Loucy (cell line): ENCODE data around the gene PIN1.
"Not testable (repeated sequence)": the region's sequence is repeated elsewhere in the genome, so short reads cannot be mapped to it uniquely, and the experiment has no call there.

Experiments used
- H2AFZ ChIP-seq: fragments of 200-600 bp; sonication (generic); 2 replicates; pipeline ENCODE4 v1.6.0; 2016; ENCODE audit warnings: antibody characterized with exemption, mild to moderate bottlenecking, low read length, moderate library complexity
- H3F3A ChIP-seq: fragments of 200-600 bp; 2 replicates; pipeline ENCODE4 v1.6.0; 2016; ENCODE audit warnings: antibody characterized with exemption, low read depth, mild to moderate bottlenecking
- H3K27me3 ChIP-seq: fragments of 200-600 bp; sonication (generic); 2 replicates; pipeline ENCODE4 v1.6.1; 2014; ENCODE audit warnings: low read length, mild to moderate bottlenecking; ENCODE audit not compliant: insufficient read depth, poor library complexity, severe bottlenecking
- H3K36me3 ChIP-seq: fragments of 200-600 bp; sonication (generic); 2 replicates; pipeline ENCODE4 v1.6.1; 2016; ENCODE audit warnings: low read length; ENCODE audit not compliant: insufficient read depth
- H3K4me1 ChIP-seq: fragments of 200-600 bp; sonication (generic); 2 replicates; pipeline ENCODE4 v1.5.1; 2014; ENCODE audit warnings: low read length, mild to moderate bottlenecking; ENCODE audit not compliant: insufficient read depth, poor library complexity, severe bottlenecking
- H3K4me2 ChIP-seq: fragments of 200-600 bp; sonication (generic); 2 replicates; pipeline ENCODE4 v1.6.0; 2014; ENCODE audit warnings: antibody characterized with exemption, low read length, low read depth, mild to moderate bottlenecking; ENCODE audit not compliant: poor library complexity, severe bottlenecking
- H3K4me3 ChIP-seq: fragments of 200-600 bp; sonication (generic); 2 replicates; pipeline ENCODE4 v1.5.1; 2014; ENCODE audit warnings: low read length, mild to moderate bottlenecking, mixed read lengths; ENCODE audit not compliant: poor library complexity, severe bottlenecking
- H3K79me2 ChIP-seq: fragments of 200-600 bp; sonication (generic); 2 replicates; pipeline ENCODE4 v1.6.1; 2014; ENCODE audit warnings: low read length; ENCODE audit not compliant: insufficient read depth
- H3K9ac ChIP-seq: fragments of 200-600 bp; sonication (generic); 2 replicates; pipeline ENCODE4 v1.6.0; 2014; ENCODE audit warnings: mild to moderate bottlenecking, low read depth, low read length, moderate library complexity; ENCODE audit not compliant: poor library complexity, severe bottlenecking
- H3K9me2 ChIP-seq: fragments of 200-600 bp; sonication (generic); replicated peaks from 2 replicates; pipeline ENCODE4 v1.6.1; 2016; ENCODE audit warnings: low read depth, low read length, mixed read lengths
- H3K9me3 ChIP-seq: fragments of 200-600 bp; sonication (generic); 2 replicates; pipeline ENCODE4 v1.6.1; 2014; ENCODE audit warnings: mild to moderate bottlenecking, antibody characterized with exemption, low read length, low read depth; ENCODE audit not compliant: insufficient read depth
- H4K20me1 ChIP-seq: fragments of 200-600 bp; sonication (generic); 2 replicates; pipeline ENCODE4 v1.6.0; 2014; ENCODE audit warnings: antibody characterized with exemption, low read length, mild to moderate bottlenecking; ENCODE audit not compliant: insufficient read depth, poor library complexity, severe bottlenecking
- EZH2phosphoT487 ChIP-seq: fragments of 200-600 bp; IDR thresholded peaks from 2 replicates; pipeline ENCODE4 v1.6.1; 2018; ENCODE audit warnings: antibody characterized with exemption, mild to moderate bottlenecking, moderate library complexity, borderline replicate concordance
- TF ChIP-seq, protein P1 (sequence below): fragments of 200-600 bp; sonication (generic); conservative IDR thresholded peaks from 2 replicates; pipeline ENCODE4 v1.5.1; 2014; ENCODE audit warnings: mild to moderate bottlenecking, antibody characterized with exemption, low read length

The PIN1 gene

DNA sequence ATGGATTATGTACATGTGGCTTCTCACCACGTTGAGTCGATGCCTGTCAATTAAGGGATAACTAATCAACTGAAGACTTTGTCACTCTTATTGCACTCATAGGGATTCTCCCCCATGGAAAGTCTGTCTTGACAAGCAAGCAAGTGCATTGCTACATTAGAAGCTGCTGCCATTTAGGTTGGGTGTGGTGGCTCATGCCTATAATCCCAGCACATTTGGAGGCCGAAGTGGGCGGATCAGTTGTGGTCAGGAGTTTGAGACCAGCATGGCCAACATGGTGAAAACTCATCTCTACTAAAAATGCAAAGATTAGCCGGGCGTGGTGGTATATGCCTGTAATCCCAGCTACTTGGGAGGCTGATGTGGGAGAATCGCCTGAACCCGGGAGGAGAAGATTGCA is 48.3 kb upstream of the PIN1 start:
- Histone ChIP-seq H3F3A (no peaks in the 10 kb centered on the region), H4K20me1 (no peaks in the 10 kb centered on the region), H3K4me2 (peak overlapping the region; percentile 77), H2AFZ (peak overlapping the region; percentile 92; the same call in 1 of the 2 replicates), H3K4me1 (peaks cover 19% of the 10 kb centered on the region), H3K4me3 (peak overlapping the region; percentile 75), H3K9me3 (no peaks in the 10 kb centered on the region), H3K9me2 (no peaks in the 10 kb centered on the region), H3K27me3 (no peaks in the 10 kb centered on the region), H3K79me2 (peaks cover 7% of the 10 kb centered on the region; the same call in 1 of the 2 replicates), H3K9ac (peak overlapping the region; percentile 62), H3K36me3 (no peaks in the 10 kb centered on the region)
- no peak for TF ChIP-seq EZH2phosphoT487

DNA sequence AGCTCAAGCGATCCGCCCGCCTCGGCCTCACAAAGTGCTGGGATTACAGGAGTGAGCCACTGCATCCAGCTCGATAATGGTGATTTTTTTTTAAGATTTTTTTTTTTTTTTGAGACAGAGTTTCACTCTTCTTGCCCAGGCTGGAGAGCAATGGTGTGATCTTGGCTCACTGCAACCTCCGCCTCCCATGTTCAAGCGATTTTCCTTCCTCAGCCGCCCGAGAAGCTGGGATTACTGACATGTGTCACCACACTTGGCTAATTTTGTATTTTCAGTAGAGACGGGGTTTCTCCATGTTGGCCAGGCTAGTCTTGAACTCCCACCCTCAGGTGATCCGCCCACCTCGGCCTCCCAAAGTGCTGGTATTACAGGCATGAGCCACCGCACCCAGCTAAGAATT is 46.5 kb upstream of the PIN1 start:
- not testable (repeated sequence) for H3K9ac ChIP-seq
- H3K4me1 ChIP-seq: peaks cover 23% of the 10 kb centered on the region

DNA sequence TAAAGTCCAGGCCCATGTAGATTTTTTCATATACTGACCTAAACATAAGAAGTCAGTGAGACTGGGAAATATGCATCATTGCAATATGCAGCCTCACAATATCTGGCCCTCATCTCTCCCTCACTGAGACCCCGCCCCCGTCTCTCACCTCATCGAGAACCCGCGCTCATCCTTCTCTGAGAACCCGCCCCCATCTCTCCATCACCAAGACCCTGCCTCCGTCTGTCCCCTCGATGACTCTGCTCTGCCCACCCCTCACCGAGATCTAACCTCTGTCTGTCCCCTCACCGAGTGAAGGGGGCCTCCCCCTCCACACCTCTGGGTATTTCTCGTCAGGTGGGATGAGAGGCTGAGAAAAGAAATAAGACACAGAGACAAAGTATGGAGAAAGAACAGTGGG is 46.1 kb upstream of the PIN1 start:
- Histone ChIP-seq H3K9me2 (no peaks in the 10 kb centered on the region), H4K20me1 (no peaks in the 10 kb centered on the region), H3K4me2 (no peak overlapping the region), H3K4me3 (no peak overlapping the region), H3F3A (0 out of 2 replicates have a peak, but pooled peaks cover 3% of the 10 kb centered on the region), H3K27me3 (no peaks in the 10 kb centered on the region), H3K9ac (no peak overlapping the region), H3K9me3 (no peaks in the 10 kb centered on the region), H3K4me1 (peaks cover 27% of the 10 kb centered on the region), H3K36me3 (no peaks in the 10 kb centered on the region), H2AFZ (no peak overlapping the region), H3K79me2 (peaks cover 7% of the 10 kb centered on the region; the same call in 1 of the 2 replicates)
- TF ChIP-seq, protein P1, sequence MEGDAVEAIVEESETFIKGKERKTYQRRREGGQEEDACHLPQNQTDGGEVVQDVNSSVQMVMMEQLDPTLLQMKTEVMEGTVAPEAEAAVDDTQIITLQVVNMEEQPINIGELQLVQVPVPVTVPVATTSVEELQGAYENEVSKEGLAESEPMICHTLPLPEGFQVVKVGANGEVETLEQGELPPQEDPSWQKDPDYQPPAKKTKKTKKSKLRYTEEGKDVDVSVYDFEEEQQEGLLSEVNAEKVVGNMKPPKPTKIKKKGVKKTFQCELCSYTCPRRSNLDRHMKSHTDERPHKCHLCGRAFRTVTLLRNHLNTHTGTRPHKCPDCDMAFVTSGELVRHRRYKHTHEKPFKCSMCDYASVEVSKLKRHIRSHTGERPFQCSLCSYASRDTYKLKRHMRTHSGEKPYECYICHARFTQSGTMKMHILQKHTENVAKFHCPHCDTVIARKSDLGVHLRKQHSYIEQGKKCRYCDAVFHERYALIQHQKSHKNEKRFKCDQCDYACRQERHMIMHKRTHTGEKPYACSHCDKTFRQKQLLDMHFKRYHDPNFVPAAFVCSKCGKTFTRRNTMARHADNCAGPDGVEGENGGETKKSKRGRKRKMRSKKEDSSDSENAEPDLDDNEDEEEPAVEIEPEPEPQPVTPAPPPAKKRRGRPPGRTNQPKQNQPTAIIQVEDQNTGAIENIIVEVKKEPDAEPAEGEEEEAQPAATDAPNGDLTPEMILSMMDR: no peak
- TF ChIP-seq EZH2phosphoT487: no peak

More for the DNA sequence above, 46.5 kb upstream of the PIN1 start:
- H3K79me2 ChIP-seq, H3K4me2 ChIP-seq, H2AFZ ChIP-seq, H4K20me1 ChIP-seq, H3F3A ChIP-seq, H3K36me3 ChIP-seq, H3K9me3 ChIP-seq, H3K27me3 ChIP-seq, H3K9me2 ChIP-seq, H3K4me3 ChIP-seq: not testable (repeated sequence)

DNA sequence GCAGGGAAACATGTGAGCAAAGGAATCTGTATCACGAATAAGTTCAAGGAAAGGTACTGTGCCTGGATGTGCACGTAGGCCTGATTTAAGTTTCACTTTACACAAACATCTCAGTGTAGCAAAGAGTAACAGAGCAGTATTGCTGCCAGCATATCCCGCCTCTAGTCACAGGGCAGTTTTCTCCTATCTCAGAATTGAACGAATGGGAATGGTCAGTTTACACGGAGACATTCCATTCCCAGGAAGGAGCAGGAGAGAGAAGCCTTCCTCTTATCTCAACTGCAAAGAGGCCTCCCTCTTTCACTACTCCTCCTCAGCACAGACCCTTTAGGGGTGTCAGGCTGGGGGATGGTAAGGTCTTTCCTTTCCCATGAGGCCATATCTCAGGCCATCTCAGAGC is 45.5 kb upstream of the PIN1 start:
- peaks cover 26% of the 10 kb centered on the region for H3K4me1 ChIP-seq
- not testable (repeated sequence) for H3K9me3 ChIP-seq, H3K9ac ChIP-seq, H4K20me1 ChIP-seq, H3K36me3 ChIP-seq, H2AFZ ChIP-seq, H3K79me2 ChIP-seq, H3K4me2 ChIP-seq, H3K4me3 ChIP-seq, H3K27me3 ChIP-seq, H3F3A ChIP-seq, H3K9me2 ChIP-seq

DNA sequence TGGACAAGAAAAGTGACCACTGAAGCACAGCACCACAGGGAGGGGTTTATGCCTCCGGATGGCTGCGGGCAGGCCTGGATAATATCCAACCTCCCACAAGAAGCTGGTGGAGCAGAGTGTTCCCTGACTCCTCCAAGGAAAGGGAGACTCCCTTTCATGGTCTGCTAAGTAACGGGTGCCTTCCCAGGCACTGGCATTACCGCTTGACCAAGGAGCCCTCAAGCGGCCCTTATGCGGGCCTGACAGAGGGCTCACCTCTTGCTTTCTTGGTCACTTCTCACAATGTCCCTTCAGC is 44.1 kb upstream of the PIN1 start:
- Histone ChIP-seq H3K4me3 (peak overlapping the region; percentile 84), H3K4me1 (peaks cover 23% of the 10 kb centered on the region), H3K4me2 (peak overlapping the region; percentile 80), H2AFZ (peak overlapping the region; percentile 72; the same call in 1 of the 2 replicates)
- H3K27me3 ChIP-seq, H3K79me2 ChIP-seq, H4K20me1 ChIP-seq, H3K9me2 ChIP-seq, H3K9me3 ChIP-seq, H3K9ac ChIP-seq, H3K36me3 ChIP-seq, H3F3A ChIP-seq: not testable (repeated sequence)
